Upper lobe of left lung (tissue), 4 donors: Measurements from ENCODE around the gene APOL3.

ENCODE experiments used
- CTCF ChIP-seq, 6 experiments: fragments of 450-650 bp in 4 of 6; fragments of 200-600 bp in 2 of 6; sonication (generic) in 2 of 6; IDR thresholded peaks; one replicate each; pipeline ENCODE4 v1.5.1; 2016 to 2019; ENCODE audit warnings: antibody characterized with exemption in 6 of 6
- POLR2A ChIP-seq, 4 donors: fragments of 450-650 bp; IDR thresholded peaks; one replicate each; pipeline ENCODE4 v1.5.1; 2016 to 2017; ENCODE audit warnings: antibody characterized with exemption in 4 of 4, mild to moderate bottlenecking in 2 of 4
- POLR2AphosphoS5 ChIP-seq, 2 donors: sonication (generic); formaldehyde crosslinking; IDR thresholded peaks; one replicate each; pipeline ENCODE4 v1.5.1; 2017; ENCODE audit warnings: antibody characterized with exemption in 2 of 2

GRCh38 chr22:36193171-36193570, 32.6 kb upstream of the APOL3 start:
- TF ChIP-seq CTCF (IDR thresholded peaks at IDR 0.05) (no peak), POLR2A (IDR thresholded peaks at IDR 0.05) (no peak), POLR2AphosphoS5 (IDR thresholded peaks at IDR 0.05) (no peak)
